Liver (tissue), 2 donors: Measurements from ENCODE around the gene PRRG4.

Source experiments
- FOXA1 ChIP-seq: IDR thresholded peaks from 2 replicates; pipeline ENCODE4 v1.6.1; 2016; ENCODE audit warnings: antibody characterized with exemption
- YY1 ChIP-seq: IDR thresholded peaks from 2 replicates; pipeline ENCODE4 v1.6.1; 2016; ENCODE audit warnings: antibody characterized with exemption, mild to moderate bottlenecking
- TF ChIP-seq, protein P1 (sequence below): fragments of 150-350 bp; IDR thresholded peaks from 2 replicates; pipeline ENCODE4 v1.5.1; 2017; ENCODE audit warnings: improper control_type of control experiment, low read depth, low read length; ENCODE audit not compliant: missing input control
- donor health status: healthy.

- no peak for TF ChIP-seq YY1
- TF ChIP-seq, protein P1, sequence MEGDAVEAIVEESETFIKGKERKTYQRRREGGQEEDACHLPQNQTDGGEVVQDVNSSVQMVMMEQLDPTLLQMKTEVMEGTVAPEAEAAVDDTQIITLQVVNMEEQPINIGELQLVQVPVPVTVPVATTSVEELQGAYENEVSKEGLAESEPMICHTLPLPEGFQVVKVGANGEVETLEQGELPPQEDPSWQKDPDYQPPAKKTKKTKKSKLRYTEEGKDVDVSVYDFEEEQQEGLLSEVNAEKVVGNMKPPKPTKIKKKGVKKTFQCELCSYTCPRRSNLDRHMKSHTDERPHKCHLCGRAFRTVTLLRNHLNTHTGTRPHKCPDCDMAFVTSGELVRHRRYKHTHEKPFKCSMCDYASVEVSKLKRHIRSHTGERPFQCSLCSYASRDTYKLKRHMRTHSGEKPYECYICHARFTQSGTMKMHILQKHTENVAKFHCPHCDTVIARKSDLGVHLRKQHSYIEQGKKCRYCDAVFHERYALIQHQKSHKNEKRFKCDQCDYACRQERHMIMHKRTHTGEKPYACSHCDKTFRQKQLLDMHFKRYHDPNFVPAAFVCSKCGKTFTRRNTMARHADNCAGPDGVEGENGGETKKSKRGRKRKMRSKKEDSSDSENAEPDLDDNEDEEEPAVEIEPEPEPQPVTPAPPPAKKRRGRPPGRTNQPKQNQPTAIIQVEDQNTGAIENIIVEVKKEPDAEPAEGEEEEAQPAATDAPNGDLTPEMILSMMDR = no peak
- TF ChIP-seq FOXA1 = no peak
These were observed 29.0 kb downstream of the PRRG4 start for GRCh38 chr11:32858731-32859130.
